Activated CD8-positive, alpha-beta T cell treated with anti-CD3 and anti-CD28 coated beads for 36 hours (primary cell): ENCODE results near the gene ASCC3. TPM values are rescaled to one million over a fixed set of nuclear protein-coding genes. Genes with fewer than 3 reads are reported as not detected.

Source experiments
- ATAC-seq: fragments of 200-7000 bp; cut with Tn5 transposase; one replicate; pipeline ENCODE4 v1.10.0; 2021; ENCODE audit warnings: mild to moderate bottlenecking, moderate library complexity
- CTCF ChIA-PET: fragments of 350-600 bp; sonication (Branson Sonifier 250); formaldehyde crosslinking; loops from one replicate; lab custom pipeline; 2021; ENCODE audit warnings: antibody characterized with exemption; lab: Charles Lee
- POLR2A ChIA-PET: fragments of 350-600 bp; sonication (Branson Sonifier 250); formaldehyde crosslinking; loops from one replicate; lab custom pipeline; 2021; ENCODE audit warnings: antibody characterized with exemption; lab: Charles Lee
- DNase-seq: peaks from one replicate; pipeline ENCODE4 v3.0.0-alpha.2; 2020
- H3K27ac Mint-ChIP-seq: one replicate; pipeline ENCODE4 v1.8.0; 2021; ENCODE audit warnings: mild to moderate bottlenecking, mixed read lengths
- H3K27me3 Mint-ChIP-seq: one replicate; pipeline ENCODE4 v1.8.0; 2021; ENCODE audit warnings: mixed read lengths
- H3K36me3 Mint-ChIP-seq: one replicate; pipeline ENCODE4 v1.8.0; 2021; ENCODE audit warnings: low read depth, mixed read lengths
- H3K4me1 Mint-ChIP-seq: one replicate; pipeline ENCODE4 v1.8.0; 2021; ENCODE audit warnings: low read depth, mixed read lengths
- H3K4me3 Mint-ChIP-seq: one replicate; pipeline ENCODE4 v1.8.0; 2021; ENCODE audit warnings: mild to moderate bottlenecking, moderate library complexity, mixed read lengths
- H3K9me3 Mint-ChIP-seq: one replicate; pipeline ENCODE4 v1.8.0; 2021; ENCODE audit warnings: mixed read lengths
- intact Hi-C: fragments of 100-400 bp; cut with micrococcal nuclease; formaldehyde crosslinking; loops from one replicate; pipeline ENCODE4 v1.10.0; 2022
- total RNA-seq, 2 experiments: library from RNA; stranded (reverse); gene quantifications; one replicate each; pipeline ENCODE4 v1.2.3, GENCODE V29; 2021
- TF ChIP-seq, protein P1 (sequence below): fragments of 200-600 bp; IDR thresholded peaks from one replicate; pipeline ENCODE4 v1.8.0; 2022; ENCODE audit warnings: antibody characterized with exemption, mild to moderate bottlenecking

Gene ASCC3, protein sequence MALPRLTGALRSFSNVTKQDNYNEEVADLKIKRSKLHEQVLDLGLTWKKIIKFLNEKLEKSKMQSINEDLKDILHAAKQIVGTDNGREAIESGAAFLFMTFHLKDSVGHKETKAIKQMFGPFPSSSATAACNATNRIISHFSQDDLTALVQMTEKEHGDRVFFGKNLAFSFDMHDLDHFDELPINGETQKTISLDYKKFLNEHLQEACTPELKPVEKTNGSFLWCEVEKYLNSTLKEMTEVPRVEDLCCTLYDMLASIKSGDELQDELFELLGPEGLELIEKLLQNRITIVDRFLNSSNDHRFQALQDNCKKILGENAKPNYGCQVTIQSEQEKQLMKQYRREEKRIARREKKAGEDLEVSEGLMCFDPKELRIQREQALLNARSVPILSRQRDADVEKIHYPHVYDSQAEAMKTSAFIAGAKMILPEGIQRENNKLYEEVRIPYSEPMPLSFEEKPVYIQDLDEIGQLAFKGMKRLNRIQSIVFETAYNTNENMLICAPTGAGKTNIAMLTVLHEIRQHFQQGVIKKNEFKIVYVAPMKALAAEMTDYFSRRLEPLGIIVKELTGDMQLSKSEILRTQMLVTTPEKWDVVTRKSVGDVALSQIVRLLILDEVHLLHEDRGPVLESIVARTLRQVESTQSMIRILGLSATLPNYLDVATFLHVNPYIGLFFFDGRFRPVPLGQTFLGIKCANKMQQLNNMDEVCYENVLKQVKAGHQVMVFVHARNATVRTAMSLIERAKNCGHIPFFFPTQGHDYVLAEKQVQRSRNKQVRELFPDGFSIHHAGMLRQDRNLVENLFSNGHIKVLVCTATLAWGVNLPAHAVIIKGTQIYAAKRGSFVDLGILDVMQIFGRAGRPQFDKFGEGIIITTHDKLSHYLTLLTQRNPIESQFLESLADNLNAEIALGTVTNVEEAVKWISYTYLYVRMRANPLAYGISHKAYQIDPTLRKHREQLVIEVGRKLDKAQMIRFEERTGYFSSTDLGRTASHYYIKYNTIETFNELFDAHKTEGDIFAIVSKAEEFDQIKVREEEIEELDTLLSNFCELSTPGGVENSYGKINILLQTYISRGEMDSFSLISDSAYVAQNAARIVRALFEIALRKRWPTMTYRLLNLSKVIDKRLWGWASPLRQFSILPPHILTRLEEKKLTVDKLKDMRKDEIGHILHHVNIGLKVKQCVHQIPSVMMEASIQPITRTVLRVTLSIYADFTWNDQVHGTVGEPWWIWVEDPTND (N-terminal part only)
- total RNA-seq, result 10 to 100 TPM; 50.2 to 50.5 TPM

DNA sequence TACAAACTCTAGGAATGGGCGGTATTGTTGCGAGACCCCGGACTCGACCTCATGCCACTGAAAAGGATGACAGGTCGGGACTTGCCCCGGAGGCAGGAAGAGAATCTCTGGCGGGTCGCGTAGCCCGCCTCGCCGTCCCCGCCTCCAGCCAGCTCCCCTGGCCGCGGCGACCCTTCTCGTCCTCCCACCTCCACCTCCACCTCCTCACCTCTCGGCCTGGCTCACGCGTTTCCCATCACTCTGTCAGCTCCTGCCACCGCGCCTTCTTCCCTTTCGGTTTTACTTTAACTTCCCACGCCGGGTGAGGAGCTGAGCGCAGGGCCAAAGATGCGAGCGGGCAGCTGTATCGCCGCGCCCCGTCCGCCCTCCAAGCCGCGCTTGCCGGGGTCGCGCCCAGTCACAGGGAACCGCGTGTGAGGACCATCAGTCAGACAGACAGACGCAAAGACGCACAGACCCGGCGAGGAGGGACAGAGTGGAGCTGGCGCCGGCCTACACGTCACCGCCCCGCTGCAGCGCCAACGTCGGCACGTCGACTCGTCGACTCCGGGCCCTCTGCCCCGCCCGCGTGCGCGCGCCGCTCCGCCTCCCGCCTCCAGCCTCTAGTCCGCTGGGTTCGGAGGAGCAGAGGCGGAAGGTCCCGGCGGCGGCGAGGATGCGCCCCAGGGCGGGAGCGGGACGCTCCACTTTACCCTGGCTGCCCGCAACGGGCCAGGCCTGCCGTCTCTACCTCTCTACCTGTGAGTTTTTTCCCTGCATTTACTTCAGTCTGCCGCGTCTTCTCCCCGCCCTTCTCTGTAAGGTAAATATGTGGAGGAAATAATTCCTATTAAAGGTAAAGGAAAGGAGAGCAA, at the start of gene ASCC3:
Gene ASCC3 (minus strand): TSS at position 477 of the 854 bp plus-strand sequence. CDS start 13,332 bp downstream, outside the sequence.
- Mint-ChIP-seq H3K36me3 (peaks cover 21% of the 10 kb centered on the region), H3K4me3 (peak within 1 kb of the TSS; percentile 100), H3K27ac (peak within 1 kb of the TSS; percentile 100), H3K27me3 (no peaks in the 10 kb centered on the region), H3K9me3 (no peaks in the 10 kb centered on the region), H3K4me1 (peaks cover 37% of the 10 kb centered on the region)
- ChIA-PET POLR2A (interaction anchor here (1.1 to 1.7 kb wide), 5 partner anchors 13 to 46 kb away, joined by 3 to 10 read pairs (median 4); no protein-coding TSS in a partner anchor), CTCF (interaction anchor here (1.2 kb wide), 1 partner anchor 9 kb away, joined by 3 read pairs; no protein-coding TSS in a partner anchor)
- ATAC-seq, result peak; percentile 95
- intact Hi-C loops, result no loop called here
- TF ChIP-seq, protein P1, sequence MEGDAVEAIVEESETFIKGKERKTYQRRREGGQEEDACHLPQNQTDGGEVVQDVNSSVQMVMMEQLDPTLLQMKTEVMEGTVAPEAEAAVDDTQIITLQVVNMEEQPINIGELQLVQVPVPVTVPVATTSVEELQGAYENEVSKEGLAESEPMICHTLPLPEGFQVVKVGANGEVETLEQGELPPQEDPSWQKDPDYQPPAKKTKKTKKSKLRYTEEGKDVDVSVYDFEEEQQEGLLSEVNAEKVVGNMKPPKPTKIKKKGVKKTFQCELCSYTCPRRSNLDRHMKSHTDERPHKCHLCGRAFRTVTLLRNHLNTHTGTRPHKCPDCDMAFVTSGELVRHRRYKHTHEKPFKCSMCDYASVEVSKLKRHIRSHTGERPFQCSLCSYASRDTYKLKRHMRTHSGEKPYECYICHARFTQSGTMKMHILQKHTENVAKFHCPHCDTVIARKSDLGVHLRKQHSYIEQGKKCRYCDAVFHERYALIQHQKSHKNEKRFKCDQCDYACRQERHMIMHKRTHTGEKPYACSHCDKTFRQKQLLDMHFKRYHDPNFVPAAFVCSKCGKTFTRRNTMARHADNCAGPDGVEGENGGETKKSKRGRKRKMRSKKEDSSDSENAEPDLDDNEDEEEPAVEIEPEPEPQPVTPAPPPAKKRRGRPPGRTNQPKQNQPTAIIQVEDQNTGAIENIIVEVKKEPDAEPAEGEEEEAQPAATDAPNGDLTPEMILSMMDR, result no peak
- peak; percentile 95 for DNase-seq

DNA sequence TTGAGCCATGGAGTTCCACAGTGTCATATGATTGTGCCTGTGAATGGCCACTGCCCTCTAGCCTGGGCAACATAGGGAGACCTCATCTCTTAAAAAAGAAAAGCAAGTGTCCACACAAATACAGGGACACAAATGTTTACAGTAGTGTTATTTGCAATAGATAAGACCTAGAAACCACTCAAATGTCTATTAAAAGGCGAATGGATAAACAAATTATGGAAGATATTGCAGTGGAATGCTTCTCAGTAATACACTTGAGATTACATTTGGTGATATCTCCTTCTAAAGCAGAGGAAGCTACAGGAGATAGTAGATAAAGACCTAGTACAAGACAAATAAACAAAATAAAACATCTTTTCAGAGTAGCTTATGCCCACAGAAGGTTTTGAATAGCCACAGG, 44.6 kb upstream of the ASCC3 start:
- CTCF ChIA-PET, result no interaction called here
- DNase-seq (no peak), ATAC-seq (no peak)
- Mint-ChIP-seq H3K4me1 (no peaks in the 10 kb centered on the region), H3K27me3 (peaks cover 11% of the 10 kb centered on the region), H3K9me3 (no peaks in the 10 kb centered on the region), H3K4me3 (no peak overlapping the region), H3K27ac (no peak overlapping the region), H3K36me3 (no peaks in the 10 kb centered on the region)
- POLR2A ChIA-PET, result no interaction called here
- intact Hi-C loops, result no loop called here
- TF ChIP-seq, protein P1, result no peak

DNA sequence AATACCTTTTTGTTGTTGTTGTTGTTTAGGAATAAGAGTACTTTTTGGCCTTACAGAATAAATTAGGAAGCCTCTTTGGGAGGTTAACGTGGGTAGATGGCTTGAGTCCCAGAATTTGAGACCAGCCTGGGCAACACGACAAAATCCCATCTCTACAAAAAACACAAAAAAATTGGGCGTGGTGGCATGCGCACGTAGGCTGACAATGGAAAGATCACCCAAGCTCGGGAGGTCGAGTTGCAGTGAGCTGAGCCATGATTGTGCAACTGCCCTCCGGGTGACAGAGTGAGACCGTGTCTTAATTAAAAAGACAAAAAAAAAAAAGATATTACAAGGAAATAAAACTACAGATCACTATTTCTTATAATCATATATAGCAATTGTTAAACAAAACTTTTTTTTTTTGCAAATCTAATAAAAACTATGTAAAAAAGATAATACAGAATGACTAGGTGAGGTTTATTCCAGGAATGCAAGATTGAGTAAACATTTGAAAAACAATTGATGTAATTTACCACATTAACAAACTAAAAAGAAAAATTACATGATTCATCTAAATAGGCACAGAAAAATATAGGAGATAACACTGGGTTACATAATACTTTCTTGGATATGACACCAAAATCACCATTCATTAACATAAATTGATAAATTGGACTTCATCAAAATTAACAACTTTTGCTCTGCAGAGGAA, 43.6 kb upstream of the ASCC3 start:
- H3K4me3 Mint-ChIP-seq, result no peak overlapping the region
- DNase-seq (no peak), ATAC-seq (no peak)
- intact Hi-C loops, result no loop called here
- no peaks in the 10 kb centered on the region for H3K9me3 Mint-ChIP-seq
- H3K4me1 Mint-ChIP-seq, result no peaks in the 10 kb centered on the region
- POLR2A ChIA-PET, result no interaction called here
- H3K36me3 Mint-ChIP-seq, result no peaks in the 10 kb centered on the region
- no peak overlapping the region for H3K27ac Mint-ChIP-seq
- H3K27me3 Mint-ChIP-seq, result peaks cover 14% of the 10 kb centered on the region
- TF ChIP-seq, protein P1, result no peak
- CTCF ChIA-PET, result no interaction called here

DNA sequence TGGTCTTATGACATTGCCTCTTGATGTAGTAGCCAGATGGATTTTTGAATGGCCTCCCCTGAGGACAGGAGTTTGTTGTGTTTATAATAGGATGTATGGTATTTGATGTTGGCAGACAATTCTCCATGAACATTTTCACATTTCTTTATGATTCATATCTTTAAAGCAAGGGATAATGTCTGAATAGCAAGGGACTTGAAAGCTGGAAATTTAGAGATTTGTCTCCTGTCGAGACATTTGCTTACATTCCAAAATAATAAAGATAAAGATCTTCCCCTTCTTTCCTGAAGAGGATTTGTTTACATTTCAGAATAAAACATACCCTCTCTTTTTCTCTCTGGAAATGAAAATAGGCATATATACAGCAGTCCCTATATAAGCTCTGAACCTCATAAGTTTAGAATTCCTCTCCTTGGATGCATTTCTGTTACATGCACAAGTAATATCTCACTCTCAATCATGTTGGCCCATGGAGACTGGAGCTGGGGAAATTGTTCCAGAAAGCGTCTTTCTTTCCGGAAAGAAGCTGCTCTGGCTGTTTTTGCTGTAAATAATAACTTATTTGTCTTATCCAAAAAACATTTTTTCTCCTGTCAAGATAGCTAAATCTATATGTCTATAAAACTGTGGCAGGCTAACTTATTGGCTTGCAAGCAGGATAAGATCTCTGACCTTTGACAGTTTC, 42.5 kb upstream of the ASCC3 start:
- ChIA-PET CTCF (no interaction called here), POLR2A (no interaction called here)
- Mint-ChIP-seq H3K4me3 (no peak overlapping the region), H3K4me1 (no peaks in the 10 kb centered on the region), H3K9me3 (no peaks in the 10 kb centered on the region), H3K27me3 (peaks cover 16% of the 10 kb centered on the region), H3K36me3 (no peaks in the 10 kb centered on the region), H3K27ac (no peak overlapping the region)
- intact Hi-C loops, result no loop called here
- ATAC-seq, result no peak
- TF ChIP-seq, protein P1, result no peak
- no peak for DNase-seq
